Measurements from ENCODE around the gene SOX8.

DNA sequence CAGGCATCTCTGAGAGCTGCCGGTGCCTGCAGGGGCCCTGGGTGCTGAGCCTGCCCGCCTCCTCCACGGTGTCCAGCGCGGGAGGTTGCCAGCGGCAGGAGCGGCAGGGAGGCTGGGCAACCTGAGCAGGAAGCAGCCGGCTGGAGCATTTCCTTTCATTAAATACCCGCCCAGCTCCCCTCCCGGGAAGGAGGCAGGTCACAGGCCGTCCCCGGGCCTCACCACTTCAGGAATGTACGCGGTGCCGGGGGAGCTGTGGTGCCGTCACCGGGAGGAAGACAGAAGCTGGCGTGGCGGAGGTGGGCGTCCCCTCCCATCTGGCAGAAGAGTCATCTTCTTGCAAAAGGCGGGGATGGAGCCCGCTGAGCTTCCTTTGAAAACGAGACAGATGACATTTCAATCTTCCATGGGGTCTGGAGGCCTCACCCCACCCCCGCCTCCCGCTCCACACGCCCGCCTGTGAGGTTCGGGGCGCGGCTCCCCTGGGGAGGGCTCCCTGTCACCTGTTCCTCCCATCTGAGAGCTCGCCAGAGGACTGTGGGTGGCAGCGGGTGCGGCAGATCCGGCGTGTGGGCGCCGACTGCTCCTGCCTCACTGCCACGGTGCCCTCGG, 16.0 kb downstream of the SOX8 start:
- TF ChIP-seq POLR2A (IDR thresholded peaks at IDR 0.05): no peak
- TF ChIP-seq, protein P1, sequence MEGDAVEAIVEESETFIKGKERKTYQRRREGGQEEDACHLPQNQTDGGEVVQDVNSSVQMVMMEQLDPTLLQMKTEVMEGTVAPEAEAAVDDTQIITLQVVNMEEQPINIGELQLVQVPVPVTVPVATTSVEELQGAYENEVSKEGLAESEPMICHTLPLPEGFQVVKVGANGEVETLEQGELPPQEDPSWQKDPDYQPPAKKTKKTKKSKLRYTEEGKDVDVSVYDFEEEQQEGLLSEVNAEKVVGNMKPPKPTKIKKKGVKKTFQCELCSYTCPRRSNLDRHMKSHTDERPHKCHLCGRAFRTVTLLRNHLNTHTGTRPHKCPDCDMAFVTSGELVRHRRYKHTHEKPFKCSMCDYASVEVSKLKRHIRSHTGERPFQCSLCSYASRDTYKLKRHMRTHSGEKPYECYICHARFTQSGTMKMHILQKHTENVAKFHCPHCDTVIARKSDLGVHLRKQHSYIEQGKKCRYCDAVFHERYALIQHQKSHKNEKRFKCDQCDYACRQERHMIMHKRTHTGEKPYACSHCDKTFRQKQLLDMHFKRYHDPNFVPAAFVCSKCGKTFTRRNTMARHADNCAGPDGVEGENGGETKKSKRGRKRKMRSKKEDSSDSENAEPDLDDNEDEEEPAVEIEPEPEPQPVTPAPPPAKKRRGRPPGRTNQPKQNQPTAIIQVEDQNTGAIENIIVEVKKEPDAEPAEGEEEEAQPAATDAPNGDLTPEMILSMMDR (IDR thresholded peaks at IDR 0.05): no peak

Measured in lower leg skin (tissue), 3 donors.